Activated CD8-positive, alpha-beta T cell treated with anti-CD3 and anti-CD28 coated beads for 36 hours (primary cell): ENCODE data around the gene SOST. TPM values are rescaled to one million over a fixed set of nuclear protein-coding genes. Genes with fewer than 3 reads are reported as not detected.

Experiments used
- ATAC-seq: fragments of 200-7000 bp; cut with Tn5 transposase; one replicate; pipeline ENCODE4 v1.10.0; 2021; ENCODE audit warnings: mild to moderate bottlenecking, moderate library complexity
- CTCF ChIA-PET: fragments of 350-600 bp; sonication (Branson Sonifier 250); formaldehyde crosslinking; loops from one replicate; lab custom pipeline; 2021; ENCODE audit warnings: antibody characterized with exemption; lab: Charles Lee
- POLR2A ChIA-PET: fragments of 350-600 bp; sonication (Branson Sonifier 250); formaldehyde crosslinking; loops from one replicate; lab custom pipeline; 2021; ENCODE audit warnings: antibody characterized with exemption; lab: Charles Lee
- DNase-seq: peaks from one replicate; pipeline ENCODE4 v3.0.0-alpha.2; 2020
- H3K27ac Mint-ChIP-seq: one replicate; pipeline ENCODE4 v1.8.0; 2021; ENCODE audit warnings: mild to moderate bottlenecking, mixed read lengths
- H3K27me3 Mint-ChIP-seq: one replicate; pipeline ENCODE4 v1.8.0; 2021; ENCODE audit warnings: mixed read lengths
- H3K36me3 Mint-ChIP-seq: one replicate; pipeline ENCODE4 v1.8.0; 2021; ENCODE audit warnings: low read depth, mixed read lengths
- H3K4me1 Mint-ChIP-seq: one replicate; pipeline ENCODE4 v1.8.0; 2021; ENCODE audit warnings: low read depth, mixed read lengths
- H3K4me3 Mint-ChIP-seq: one replicate; pipeline ENCODE4 v1.8.0; 2021; ENCODE audit warnings: mild to moderate bottlenecking, moderate library complexity, mixed read lengths
- H3K9me3 Mint-ChIP-seq: one replicate; pipeline ENCODE4 v1.8.0; 2021; ENCODE audit warnings: mixed read lengths
- CTCF ChIP-seq: fragments of 200-600 bp; IDR thresholded peaks from one replicate; pipeline ENCODE4 v1.8.0; 2022; ENCODE audit warnings: antibody characterized with exemption, mild to moderate bottlenecking
- intact Hi-C: fragments of 100-400 bp; cut with micrococcal nuclease; formaldehyde crosslinking; loops from one replicate; pipeline ENCODE4 v1.10.0; 2022
- total RNA-seq, 2 experiments: library from RNA; stranded (reverse); gene quantifications; one replicate each; pipeline ENCODE4 v1.2.3, GENCODE V29; 2021

Gene SOST
- total RNA-seq, 2 experiments from 2014 or later: not detected

GRCh38 chr17:43760254-43760852, 1.8 kb upstream of the SOST start:
- peaks cover 15% of the 10 kb centered on the region for H3K27me3 Mint-ChIP-seq
- H3K36me3 Mint-ChIP-seq: no peaks in the 10 kb centered on the region
- H3K9me3 Mint-ChIP-seq: no peaks in the 10 kb centered on the region
- TF ChIP-seq CTCF: peak; percentile 97
- intact Hi-C loops: loop anchor here (1.0 to 10.0 kb wide), 2 partner anchors 66 to 186 kb away; no protein-coding TSS in a partner anchor
- no peak overlapping the region for H3K27ac Mint-ChIP-seq
- CTCF ChIA-PET: interaction anchor here (0.6 to 13.3 kb wide), 36 partner anchors 10 to 237 kb away, joined by 3 to 661 read pairs (median 3); partner anchors contain the start of gene CD300LG
- H3K4me3 Mint-ChIP-seq: no peak overlapping the region
- ATAC-seq: peak; percentile 97
- POLR2A ChIA-PET: interaction anchor here (0.5 to 1.5 kb wide), 3 partner anchors 22 to 65 kb away, joined by 3 to 6 read pairs (median 4); no protein-coding TSS in a partner anchor
- DNase-seq: peak; percentile 97
- H3K4me1 Mint-ChIP-seq: no peaks in the 10 kb centered on the region

GRCh38 chr17:43759836-43760235, 1.2 kb upstream of the SOST start:
- no peaks in the 10 kb centered on the region for H3K36me3 Mint-ChIP-seq
- H3K27ac Mint-ChIP-seq: no peak overlapping the region
- ChIA-PET POLR2A (interaction anchor here (0.5 to 1.5 kb wide), 3 partner anchors 22 to 65 kb away, joined by 3 to 6 read pairs (median 4); no protein-coding TSS in a partner anchor), CTCF (interaction anchor here (0.6 to 13.3 kb wide), 24 partner anchors 9 to 212 kb away, joined by 3 to 661 read pairs (median 6); no protein-coding TSS in a partner anchor)
- H3K4me1 Mint-ChIP-seq: no peaks in the 10 kb centered on the region
- H3K9me3 Mint-ChIP-seq: no peaks in the 10 kb centered on the region
- DNase-seq (no peak), ATAC-seq (no peak)
- no peak for TF ChIP-seq CTCF
- H3K4me3 Mint-ChIP-seq: no peak overlapping the region
- H3K27me3 Mint-ChIP-seq: peaks cover 15% of the 10 kb centered on the region
- intact Hi-C loops: loop anchor here (1.0 to 10.0 kb wide), 2 partner anchors 66 to 185 kb away; no protein-coding TSS in a partner anchor

- no peak for TF ChIP-seq CTCF
- ATAC-seq: no peak
- Mint-ChIP-seq H3K27ac (no peak overlapping the region), H3K9me3 (no peaks in the 10 kb centered on the region), H3K4me3 (no peak overlapping the region), H3K36me3 (no peaks in the 10 kb centered on the region), H3K4me1 (no peaks in the 10 kb centered on the region), H3K27me3 (peaks cover 23% of the 10 kb centered on the region)
- CTCF ChIA-PET: interaction anchor here (1.0 to 13.3 kb wide), 5 partner anchors 9 to 181 kb away, joined by 3 to 661 read pairs (median 27); no protein-coding TSS in a partner anchor
- POLR2A ChIA-PET: no interaction called here
- DNase-seq: no peak
- intact Hi-C loops: no loop called here
These were observed 505 bp downstream of the SOST start for GRCh38 chr17:43758086-43758485.

- ATAC-seq (no peak), DNase-seq (no peak)
- no peaks in the 10 kb centered on the region for H3K4me1 Mint-ChIP-seq
- no peaks in the 10 kb centered on the region for H3K36me3 Mint-ChIP-seq
- H3K9me3 Mint-ChIP-seq: no peaks in the 10 kb centered on the region
- intact Hi-C loops: no loop called here
- peaks cover 29% of the 10 kb centered on the region for H3K27me3 Mint-ChIP-seq
- H3K4me3 Mint-ChIP-seq: no peak overlapping the region
- ChIA-PET CTCF (interaction anchor here (8.0 to 13.3 kb wide), 2 partner anchors 10 to 63 kb away, joined by 54 to 661 read pairs; no protein-coding TSS in a partner anchor), POLR2A (interaction anchor here (1.2 kb wide), 1 partner anchor 56 kb away, joined by 3 read pairs; no protein-coding TSS in a partner anchor)
- H3K27ac Mint-ChIP-seq: no peak overlapping the region
- no peak for TF ChIP-seq CTCF
These were observed 1.4 kb downstream of the SOST start for GRCh38 chr17:43757171-43757660.

GRCh38 chr17:43756201-43756600, 2.4 kb downstream of the SOST start:
- intact Hi-C loops: no loop called here
- ATAC-seq (no peak), DNase-seq (no peak)
- CTCF ChIA-PET: interaction anchor here (8.0 to 13.3 kb wide), 2 partner anchors 11 to 62 kb away, joined by 54 to 661 read pairs; no protein-coding TSS in a partner anchor
- TF ChIP-seq CTCF: no peak
- Mint-ChIP-seq H3K9me3 (no peaks in the 10 kb centered on the region), H3K27ac (no peak overlapping the region), H3K27me3 (peaks cover 29% of the 10 kb centered on the region), H3K36me3 (no peaks in the 10 kb centered on the region), H3K4me1 (no peaks in the 10 kb centered on the region), H3K4me3 (no peak overlapping the region)
- POLR2A ChIA-PET: interaction anchor here (1.2 kb wide), 1 partner anchor 55 kb away, joined by 3 read pairs; no protein-coding TSS in a partner anchor
